Measurements from ENCODE around the gene B4GALT6. TPM values are rescaled to one million over a fixed set of nuclear protein-coding genes. Genes with fewer than 3 reads are reported as not detected.
A peak's percentile ranks its signal among the peaks of the same experiment; 100 is the strongest.
"Not testable (repeated sequence)": the region's sequence is repeated elsewhere in the genome, so short reads cannot be mapped to it uniquely, and the experiment has no call there.

The B4GALT6 gene, protein sequence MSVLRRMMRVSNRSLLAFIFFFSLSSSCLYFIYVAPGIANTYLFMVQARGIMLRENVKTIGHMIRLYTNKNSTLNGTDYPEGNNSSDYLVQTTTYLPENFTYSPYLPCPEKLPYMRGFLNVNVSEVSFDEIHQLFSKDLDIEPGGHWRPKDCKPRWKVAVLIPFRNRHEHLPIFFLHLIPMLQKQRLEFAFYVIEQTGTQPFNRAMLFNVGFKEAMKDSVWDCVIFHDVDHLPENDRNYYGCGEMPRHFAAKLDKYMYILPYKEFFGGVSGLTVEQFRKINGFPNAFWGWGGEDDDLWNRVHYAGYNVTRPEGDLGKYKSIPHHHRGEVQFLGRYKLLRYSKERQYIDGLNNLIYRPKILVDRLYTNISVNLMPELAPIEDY
- 1 to 10 TPM in 3 of 5 donors, under 1 TPM in 2; 0.25 to 1.5 (median 1.2) TPM for total RNA-seq
- 1.6 TPM for total RNA-seq (2013)
- 0.08 to 2.2 (median 0.50) reads per million in 29 experiments for total RNA-seq

DNA sequence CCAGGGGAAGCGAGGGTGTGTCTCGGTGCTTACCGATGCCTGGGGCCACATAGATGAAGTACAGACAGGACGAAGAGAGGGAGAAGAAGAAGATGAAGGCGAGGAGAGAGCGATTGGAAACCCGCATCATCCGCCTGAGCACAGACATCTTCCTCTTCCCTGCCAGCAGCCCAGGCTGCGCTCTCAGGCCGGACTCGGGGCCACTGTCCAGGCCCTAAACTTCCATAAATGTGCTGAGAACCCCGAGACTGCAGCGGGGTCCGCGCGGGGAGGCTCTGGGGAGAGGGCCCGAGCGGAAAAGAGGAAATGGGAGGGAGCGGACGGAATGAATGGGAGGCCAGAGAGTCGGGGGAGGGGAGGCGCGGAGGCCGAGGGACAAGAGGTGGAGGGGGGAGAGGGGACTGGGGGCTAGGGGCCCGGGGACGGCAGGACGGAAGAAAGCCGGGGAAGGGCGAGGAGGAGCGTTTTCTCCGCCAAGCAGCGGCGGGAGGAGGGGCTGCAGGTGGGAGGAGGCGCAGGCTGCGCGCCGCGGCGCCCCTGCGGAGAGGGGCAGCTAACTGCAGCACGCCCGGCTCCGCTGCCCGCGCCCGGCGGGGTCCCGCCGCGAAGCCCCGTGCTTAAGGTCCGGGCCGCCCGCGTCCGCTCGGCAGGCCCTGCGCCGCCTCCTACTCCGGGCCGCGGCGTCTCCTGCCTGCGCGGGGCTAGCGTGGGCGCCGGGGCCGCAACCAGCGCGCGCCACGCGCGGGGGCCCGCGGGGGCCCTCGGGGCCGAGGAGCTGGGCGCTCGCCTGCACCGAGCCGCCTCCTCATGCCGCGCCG is at the start of gene B4GALT6:
TSS of gene B4GALT6 (minus strand) at position 303 of the 818 bp plus-strand sequence. CDS start at position 148, 155 bp downstream.
- Histone ChIP-seq H3K27ac (ENCODE audit: low read length) (no peak within 1 kb of the TSS), H3K27me3 (replicated peaks in 1 of 2; ENCODE audit: control insufficient read depth in 2 of 2, extremely low read depth in 1 of 2, insufficient read depth in 2 of 2, low read length in 1 of 2) (peaks cover 0 to 25% of the 10 kb centered on the region in 2 experiments), H3K36me3 (ENCODE audit: control insufficient read depth in 2 of 2, extremely low read depth in 1 of 2, insufficient read depth in 1 of 2, low read length in 1 of 2) (no peaks in the 10 kb centered on the region), H3K4me1 (ENCODE audit: control insufficient read depth in 1 of 2, extremely low read depth in 1 of 2, insufficient read depth in 2 of 2, low read length in 2 of 2) (peaks cover 3 to 17% of the 10 kb centered on the region in 2 experiments), H3K4me3 (ENCODE audit: control insufficient read depth in 1 of 2, extremely low read depth in 1 of 2, low read length in 1 of 2) (peak within 1 kb of the TSS; percentile 34 to 57), H3K9me3 (no peaks in the 10 kb centered on the region)
- DNase-seq (peak in 8 of 35 experiments; percentile 1 to 45 (median 9)), ATAC-seq (replicated peaks in 1 of 4) (peak; percentile 41 to 57 (median 43))
- POLR2A ChIA-PET = interaction anchor here in 1 of 2 donors (0.6 kb wide), 1 partner anchor 50 kb away, joined by 3 read pairs; no protein-coding TSS in a partner anchor
- Mint-ChIP-seq H3K4me1 (peaks cover 14 to 15% (median 14%) of the 10 kb centered on the region in 3 donors), H3K36me3 (no peaks in the 10 kb centered on the region), H3K4me3 (peak within 1 kb of the TSS; percentile 75 to 98 (median 88)), H3K9me3 (no peaks in the 10 kb centered on the region), H3K27me3 (peaks cover 16 to 51% of the 10 kb centered on the region in 2 donors), H3K27ac (peak within 1 kb of the TSS in 1 of 2 donors; percentile 47)
- CTCF ChIA-PET = no interaction called here
- WGBS (ENCODE audit: insufficient coverage) = 1% methylated on average over 75 of the region's 86 CpGs

DNA sequence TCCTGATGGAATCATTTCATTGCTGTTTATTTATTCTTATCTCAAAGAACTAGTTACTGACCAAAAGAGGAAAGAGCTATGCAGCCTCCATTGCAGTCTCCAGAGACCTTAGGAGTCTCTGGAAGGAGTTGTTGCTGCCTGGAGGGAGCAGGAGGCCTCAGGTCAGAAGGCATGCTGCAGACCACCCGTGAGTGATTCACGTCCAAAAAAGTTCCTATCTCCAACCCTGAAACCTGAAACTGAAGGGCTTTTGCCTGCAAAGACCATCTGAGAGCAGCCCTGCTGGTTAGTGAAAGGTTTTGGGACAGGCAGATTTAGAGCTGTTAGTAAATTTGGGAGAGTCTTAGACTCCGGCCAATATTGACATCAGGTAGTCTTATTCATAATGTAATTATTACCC is 47.2 kb upstream of the B4GALT6 start:
- CTCF ChIA-PET = no interaction called here
- DNase-seq (no peak), ATAC-seq (replicated peaks in 1 of 4) (no peak)
- Histone ChIP-seq H3K4me1 (ENCODE audit: control insufficient read depth in 1 of 2, extremely low read depth in 1 of 2, insufficient read depth in 2 of 2, low read length in 2 of 2) (no peaks in the 10 kb centered on the region), H3K27me3 (replicated peaks in 1 of 2; ENCODE audit: control insufficient read depth in 2 of 2, extremely low read depth in 1 of 2, insufficient read depth in 2 of 2, low read length in 1 of 2) (peaks cover 0 to 5% of the 10 kb centered on the region in 2 experiments), H3K4me3 (ENCODE audit: control insufficient read depth in 1 of 2, extremely low read depth in 1 of 2, low read length in 1 of 2) (no peak overlapping the region), H3K9me3 (no peaks in the 10 kb centered on the region), H3K27ac (ENCODE audit: low read length) (no peak overlapping the region), H3K36me3 (ENCODE audit: control insufficient read depth in 2 of 2, extremely low read depth in 1 of 2, insufficient read depth in 1 of 2, low read length in 1 of 2) (no peaks in the 10 kb centered on the region)
- POLR2A ChIA-PET = no interaction called here
- H3K27me3 Mint-ChIP-seq = peaks cover 12 to 28% of the 10 kb centered on the region in 2 donors
- no peaks in the 10 kb centered on the region for H3K4me1 Mint-ChIP-seq
- WGBS (ENCODE audit: insufficient coverage) = no CpG with 5 or more reads among the region's 3 CpGs
- H3K27ac Mint-ChIP-seq = no peak overlapping the region
- no peak overlapping the region for H3K4me3 Mint-ChIP-seq
- no peaks in the 10 kb centered on the region for H3K36me3 Mint-ChIP-seq
- H3K9me3 Mint-ChIP-seq = no peaks in the 10 kb centered on the region

DNA sequence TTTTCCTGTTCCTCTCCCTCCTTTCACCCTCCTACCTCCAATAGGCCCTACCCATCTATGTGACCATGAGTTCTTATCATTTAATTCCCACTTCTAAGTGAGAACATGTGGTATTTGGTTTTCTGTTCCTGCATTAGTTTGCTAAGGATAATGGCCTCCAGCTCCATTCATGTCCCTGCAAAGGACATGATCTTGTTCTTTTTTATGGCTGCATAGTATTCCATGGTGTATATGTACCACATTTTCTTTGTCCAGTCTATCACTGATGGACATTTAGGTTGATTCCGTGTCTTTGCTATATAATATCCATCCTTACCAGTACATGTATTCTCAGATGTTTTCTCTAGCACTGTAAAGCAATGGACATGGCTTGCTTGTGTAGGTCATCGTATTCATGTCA is 44.8 kb upstream of the B4GALT6 start:
- H3K4me3 Mint-ChIP-seq; H3K36me3 ChIP-seq (ENCODE audit: control insufficient read depth in 2 of 2, extremely low read depth in 1 of 2, insufficient read depth in 1 of 2, low read length in 1 of 2); H3K4me1 Mint-ChIP-seq; H3K9me3 ChIP-seq; H3K27ac Mint-ChIP-seq; H3K4me3 ChIP-seq (ENCODE audit: control insufficient read depth in 1 of 2, extremely low read depth in 1 of 2, low read length in 1 of 2); H3K4me1 ChIP-seq (ENCODE audit: control insufficient read depth in 1 of 2, extremely low read depth in 1 of 2, insufficient read depth in 2 of 2, low read length in 2 of 2); H3K9me3 Mint-ChIP-seq; H3K27ac ChIP-seq (ENCODE audit: low read length); DNase-seq; POLR2A ChIA-PET; ATAC-seq (replicated peaks in 1 of 4); H3K36me3 Mint-ChIP-seq; CTCF ChIA-PET: not testable (repeated sequence)
- WGBS (ENCODE audit: insufficient coverage) = no CpG with 5 or more reads among the region's 2 CpGs
- peaks cover 28 to 49% of the 10 kb centered on the region in 2 donors for H3K27me3 Mint-ChIP-seq
- peaks cover 0 to 22% of the 10 kb centered on the region in 2 experiments for H3K27me3 ChIP-seq (replicated peaks in 1 of 2; ENCODE audit: control insufficient read depth in 2 of 2, extremely low read depth in 1 of 2, insufficient read depth in 2 of 2, low read length in 1 of 2)

DNA sequence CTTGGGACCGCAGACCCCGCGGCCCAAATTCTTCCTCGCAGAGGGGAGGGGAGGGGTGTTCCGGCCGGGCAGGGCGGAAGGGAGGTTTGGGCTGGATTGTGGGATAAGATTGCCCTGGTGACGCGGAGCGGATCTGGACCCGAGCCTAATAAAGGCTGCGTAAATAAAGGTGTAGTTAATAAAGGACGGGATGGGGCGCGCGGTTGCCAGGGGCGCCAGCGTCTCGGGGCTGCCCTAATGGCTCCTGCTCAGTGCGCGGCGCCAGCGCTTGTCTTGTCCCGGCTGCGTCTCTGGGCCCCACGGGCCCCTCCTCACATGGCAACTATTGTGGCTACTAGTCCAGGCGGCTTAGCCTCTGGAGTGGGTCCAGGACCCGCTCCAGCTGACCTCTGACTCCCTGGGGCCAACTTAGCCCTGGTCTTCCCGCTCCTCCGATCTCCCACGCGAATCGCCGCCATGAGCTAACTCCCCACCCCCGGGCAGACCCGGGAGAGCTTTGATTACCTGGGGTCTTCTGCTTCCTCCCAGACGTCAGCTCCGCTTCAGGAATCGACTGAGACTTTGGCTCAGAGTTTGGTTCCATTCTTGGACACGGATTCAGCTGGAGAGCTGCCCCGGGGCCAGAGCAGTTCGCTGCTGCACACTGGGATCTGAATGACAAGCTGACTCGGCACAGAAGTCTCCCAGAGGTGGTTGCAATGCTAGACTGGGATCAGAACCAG is 39.8 kb upstream of the B4GALT6 start:
- H3K36me3 Mint-ChIP-seq = no peaks in the 10 kb centered on the region
- CTCF ChIA-PET = interaction anchor here (0.6 to 2.4 kb wide), 6 partner anchors 12 to 1440 kb away, joined by 3 to 11 read pairs (median 3); no protein-coding TSS in a partner anchor
- Histone ChIP-seq H3K27me3 (replicated peaks in 1 of 2; ENCODE audit: control insufficient read depth in 2 of 2, extremely low read depth in 1 of 2, insufficient read depth in 2 of 2, low read length in 1 of 2) (peaks cover 0 to 30% of the 10 kb centered on the region in 2 experiments), H3K4me3 (ENCODE audit: control insufficient read depth in 1 of 2, extremely low read depth in 1 of 2, low read length in 1 of 2) (peak overlapping the region; percentile 31 to 39), H3K9me3 (no peaks in the 10 kb centered on the region), H3K27ac (ENCODE audit: low read length) (no peak overlapping the region), H3K4me1 (ENCODE audit: control insufficient read depth in 1 of 2, extremely low read depth in 1 of 2, insufficient read depth in 2 of 2, low read length in 2 of 2) (no peaks in the 10 kb centered on the region), H3K36me3 (ENCODE audit: control insufficient read depth in 2 of 2, extremely low read depth in 1 of 2, insufficient read depth in 1 of 2, low read length in 1 of 2) (no peaks in the 10 kb centered on the region)
- H3K9me3 Mint-ChIP-seq = peaks cover 6 to 7% (median 7%) of the 10 kb centered on the region in 3 donors
- 23% methylated on average over 38 of the region's 43 CpGs for WGBS (ENCODE audit: insufficient coverage)
- ATAC-seq (replicated peaks in 1 of 4) = peak in 2 of 4 experiments; percentile 13 to 51
- peaks cover 4 to 7% (median 5%) of the 10 kb centered on the region in 3 donors for H3K4me1 Mint-ChIP-seq
- peak overlapping the region; percentile 63 to 88 (median 74) for H3K4me3 Mint-ChIP-seq
- H3K27ac Mint-ChIP-seq = no peak overlapping the region
- POLR2A ChIA-PET = no interaction called here
- peaks cover 25 to 45% of the 10 kb centered on the region in 2 donors for H3K27me3 Mint-ChIP-seq
- DNase-seq = no peak

DNA sequence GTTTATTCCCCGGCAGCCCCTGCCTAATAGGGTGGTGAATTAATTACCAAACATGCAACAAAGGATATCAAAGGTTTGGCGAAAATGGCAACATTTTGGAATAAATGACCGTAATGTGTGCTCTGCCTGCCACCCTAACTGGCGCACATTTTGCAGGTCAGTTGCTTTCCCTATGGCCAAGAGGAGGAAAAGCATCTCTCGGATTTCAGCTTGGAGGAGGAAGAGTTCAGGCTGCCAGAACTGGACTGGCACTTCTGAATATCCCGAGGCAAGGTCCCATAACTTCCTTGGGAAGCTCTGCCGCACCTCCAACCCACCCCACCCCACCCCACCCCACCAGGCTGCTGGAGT is 39.2 kb upstream of the B4GALT6 start:
- no peak overlapping the region for H3K27ac ChIP-seq (ENCODE audit: low read length)
- POLR2A ChIA-PET = no interaction called here
- Mint-ChIP-seq H3K4me3 (peak overlapping the region in 1 of 3 donors; percentile 88), H3K36me3 (no peaks in the 10 kb centered on the region), H3K9me3 (peaks cover 6 to 11% (median 10%) of the 10 kb centered on the region in 3 donors), H3K27ac (no peak overlapping the region), H3K4me1 (peaks cover 4 to 7% (median 5%) of the 10 kb centered on the region in 3 donors), H3K27me3 (peaks cover 24 to 45% of the 10 kb centered on the region in 2 donors)
- CTCF ChIA-PET = interaction anchor here (0.6 to 2.4 kb wide), 4 partner anchors 13 to 1441 kb away, joined by 3 to 15 read pairs (median 8); no protein-coding TSS in a partner anchor
- H3K9me3 ChIP-seq = no peaks in the 10 kb centered on the region
- no peaks in the 10 kb centered on the region for H3K4me1 ChIP-seq (ENCODE audit: control insufficient read depth in 1 of 2, extremely low read depth in 1 of 2, insufficient read depth in 2 of 2, low read length in 2 of 2)
- no peak overlapping the region for H3K4me3 ChIP-seq (ENCODE audit: control insufficient read depth in 1 of 2, extremely low read depth in 1 of 2, low read length in 1 of 2)
- 96% methylated on average over 3 of the region's 7 CpGs for WGBS (ENCODE audit: insufficient coverage)
- no peak for DNase-seq
- no peaks in the 10 kb centered on the region for H3K36me3 ChIP-seq (ENCODE audit: control insufficient read depth in 2 of 2, extremely low read depth in 1 of 2, insufficient read depth in 1 of 2, low read length in 1 of 2)
- ATAC-seq (replicated peaks in 1 of 4) = no peak
- H3K27me3 ChIP-seq (replicated peaks in 1 of 2; ENCODE audit: control insufficient read depth in 2 of 2, extremely low read depth in 1 of 2, insufficient read depth in 2 of 2, low read length in 1 of 2) = peaks cover 0 to 30% of the 10 kb centered on the region in 2 experiments

Measured in T-cell (primary cell).